Uterine smooth muscle cell (primary cell): Measurements from ENCODE around the gene TGFB2. TPM values are rescaled to one million over a fixed set of nuclear protein-coding genes. Genes with fewer than 3 reads are reported as not detected.

Source experiments
- total RNA-seq: library from RNA; depleted of rRNA; stranded (reverse); fragments of >200 nt; gene quantifications from 2 replicates; pipeline ENCODE4 v1.2.3, GENCODE V29; 2014

Gene TGFB2
- 2.8 and 4.5 TPM in 2 replicates for total RNA-seq

GRCh38 chr1:218344814-218345672 is at the start of gene TGFB2:
TGFB2 (plus strand) TSS chr1:218345336; CDS start chr1:218346702, 1,366 bp downstream.

Other genes starting within 250 kb of the TGFB2 start
- 7.4 and 12.8 TPM in 2 replicates for gene RRP15, start 60.0 kb upstream of the TGFB2 start, total RNA-seq